OCI-LY7 (cell line): ENCODE results near the gene SLC26A3. TPM values are rescaled to one million over a fixed set of nuclear protein-coding genes. Genes with fewer than 3 reads are reported as not detected.

Source experiments
- BruUV-seq: library from RNA; stranded (reverse); fragments of 400-500 nt; replicated peaks from 2 replicates; lab custom pipeline; 2021; lab: Mats Ljungman, UMichigan
- CTCF ChIA-PET: fragments of 300-600 bp; sonication (Branson Sonifier 250); formaldehyde crosslinking; loops from one replicate; lab custom pipeline; 2022; ENCODE audit warnings: antibody characterized with exemption; ENCODE audit not compliant: unreplicated experiment; lab: Charles Lee
- POLR2A ChIA-PET: fragments of 300-600 bp; sonication (Branson Sonifier 250); formaldehyde crosslinking; loops from one replicate; lab custom pipeline; 2022; ENCODE audit warnings: antibody characterized with exemption; lab: Charles Lee
- DNase-seq: peaks from one replicate; pipeline ENCODE4 v3.0.0-alpha.2; 2015; ENCODE audit warnings: low spot score
- H2AFZ ChIP-seq: fragments of 200-600 bp; sonication (generic), shearing (Covaris generic); 2 replicates; pipeline ENCODE4 v1.6.1; 2014; ENCODE audit warnings: mild to moderate bottlenecking, antibody characterized with exemption, low read length, moderate library complexity
- H3K27ac ChIP-seq: fragments of 200-600 bp; sonication (generic); 2 replicates; pipeline ENCODE4 v1.5.1; 2014; ENCODE audit warnings: mixed run types, low read depth, mild to moderate bottlenecking, moderate library complexity, low read length, inconsistent platforms; ENCODE audit not compliant: poor library complexity, severe bottlenecking
- H3K36me3 ChIP-seq: fragments of 200-600 bp; sonication (generic); 2 replicates; pipeline ENCODE4 v1.6.1; 2014; ENCODE audit warnings: mild to moderate bottlenecking, antibody characterized with exemption, low read length, moderate library complexity, mixed read lengths; ENCODE audit not compliant: insufficient read depth
- H3K4me1 ChIP-seq: fragments of 200-600 bp; sonication (generic); 2 replicates; pipeline ENCODE4 v1.5.1; 2014; ENCODE audit warnings: mild to moderate bottlenecking, low read length; ENCODE audit not compliant: insufficient read depth, poor library complexity, severe bottlenecking
- H3K4me2 ChIP-seq: fragments of 200-600 bp; sonication (generic); 2 replicates; pipeline ENCODE4 v1.6.1; 2014; ENCODE audit warnings: mild to moderate bottlenecking, low read length
- H3K4me3 ChIP-seq: fragments of 200-600 bp; sonication (generic); 2 replicates; pipeline ENCODE4 v1.5.1; 2014; ENCODE audit warnings: mild to moderate bottlenecking, low read depth, low read length; ENCODE audit not compliant: poor library complexity, severe bottlenecking
- H3K79me2 ChIP-seq: fragments of 200-600 bp; sonication (generic); 2 replicates; pipeline ENCODE4 v1.6.1; 2016; ENCODE audit warnings: low read depth, mild to moderate bottlenecking, low read length, moderate library complexity, mixed read lengths; ENCODE audit not compliant: insufficient read depth
- H3K9me2 ChIP-seq: fragments of 200-600 bp; sonication (generic); 2 replicates; pipeline ENCODE4 v1.6.1; 2016; ENCODE audit warnings: mild to moderate bottlenecking, low read length, mixed read lengths; ENCODE audit not compliant: insufficient read depth
- H3K9me3 ChIP-seq: fragments of 200-600 bp; sonication (generic); 2 replicates; pipeline ENCODE4 v1.6.1; 2014; ENCODE audit warnings: mild to moderate bottlenecking, mixed run types, low read length, mixed read lengths
- H4K20me1 ChIP-seq: fragments of 200-600 bp; sonication (generic); 2 replicates; pipeline ENCODE4 v1.6.1; 2014; ENCODE audit warnings: mild to moderate bottlenecking, antibody characterized with exemption, low read length, moderate library complexity, mixed read lengths; ENCODE audit not compliant: insufficient read depth
- EZH2phosphoT487 ChIP-seq: fragments of 200-600 bp; sonication (generic); IDR thresholded peaks from 2 replicates; pipeline ENCODE4 v1.6.1; 2018; ENCODE audit warnings: low read depth, borderline replicate concordance, mild to moderate bottlenecking, mixed run types, antibody characterized with exemption, low read length, moderate library complexity, mixed read lengths
- intact Hi-C: fragments of 100-400 bp; cut with micrococcal nuclease; formaldehyde crosslinking; loops from one replicate; pipeline ENCODE4 v1.10.0; 2022; ENCODE audit not compliant: unreplicated experiment
- total RNA-seq, 2 experiments: library from RNA; depleted of rRNA in 1 of 2; stranded (reverse); fragments of >200 nt in 1 of 2; shearing (Covaris generic) in 1 of 2; gene quantifications; 2 replicates each; pipeline ENCODE4 v1.2.3, GENCODE V29; 2014 to 2022
- TF ChIP-seq, protein P1 (sequence below): fragments of 200-600 bp; sonication (generic); conservative IDR thresholded peaks from 2 replicates; pipeline ENCODE4 v1.5.1; 2014; ENCODE audit warnings: mild to moderate bottlenecking, antibody characterized with exemption, low read length, moderate library complexity, mixed read lengths

SLC26A3 gene
- total RNA-seq, 2 experiments from 2014 or later = not detected

DNA sequence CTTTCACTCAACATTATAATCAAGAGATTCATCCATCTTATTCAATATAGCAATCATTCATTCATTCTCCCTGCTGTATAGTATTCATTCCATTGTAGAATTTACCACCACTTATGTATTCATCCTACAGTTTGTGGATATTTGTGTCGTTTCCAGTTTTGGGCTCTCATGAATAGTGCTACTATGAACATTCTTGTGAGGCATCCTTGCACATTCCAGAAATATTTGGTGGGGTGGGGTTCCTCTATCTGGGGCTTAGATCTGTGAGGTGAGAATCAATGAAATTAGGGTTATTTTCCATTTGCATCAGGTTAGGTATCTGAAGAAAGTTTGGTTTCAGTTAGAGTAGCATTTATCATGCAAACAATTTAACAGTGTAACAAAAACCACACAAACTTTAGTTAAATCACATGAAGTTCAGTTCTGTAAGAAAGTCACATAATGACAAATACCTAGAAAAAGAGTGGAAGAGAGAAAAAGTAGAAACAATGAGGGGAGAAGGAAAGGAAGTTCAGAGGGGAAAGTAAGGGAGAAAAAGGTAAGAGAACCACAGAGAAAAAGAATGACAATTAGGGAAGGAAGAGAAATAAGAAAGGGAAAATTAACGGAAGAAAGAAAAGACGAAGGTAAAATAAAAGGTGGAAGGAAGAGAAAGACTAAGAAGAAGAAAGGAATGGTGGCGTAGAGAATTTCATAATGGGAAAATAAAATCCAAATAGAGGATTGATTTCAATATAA, 84.4 kb downstream of the SLC26A3 start:
- no peak overlapping the region for H3K27ac ChIP-seq
- no peak overlapping the region for H3K4me2 ChIP-seq
- TF ChIP-seq EZH2phosphoT487 = no peak
- TF ChIP-seq, protein P1, sequence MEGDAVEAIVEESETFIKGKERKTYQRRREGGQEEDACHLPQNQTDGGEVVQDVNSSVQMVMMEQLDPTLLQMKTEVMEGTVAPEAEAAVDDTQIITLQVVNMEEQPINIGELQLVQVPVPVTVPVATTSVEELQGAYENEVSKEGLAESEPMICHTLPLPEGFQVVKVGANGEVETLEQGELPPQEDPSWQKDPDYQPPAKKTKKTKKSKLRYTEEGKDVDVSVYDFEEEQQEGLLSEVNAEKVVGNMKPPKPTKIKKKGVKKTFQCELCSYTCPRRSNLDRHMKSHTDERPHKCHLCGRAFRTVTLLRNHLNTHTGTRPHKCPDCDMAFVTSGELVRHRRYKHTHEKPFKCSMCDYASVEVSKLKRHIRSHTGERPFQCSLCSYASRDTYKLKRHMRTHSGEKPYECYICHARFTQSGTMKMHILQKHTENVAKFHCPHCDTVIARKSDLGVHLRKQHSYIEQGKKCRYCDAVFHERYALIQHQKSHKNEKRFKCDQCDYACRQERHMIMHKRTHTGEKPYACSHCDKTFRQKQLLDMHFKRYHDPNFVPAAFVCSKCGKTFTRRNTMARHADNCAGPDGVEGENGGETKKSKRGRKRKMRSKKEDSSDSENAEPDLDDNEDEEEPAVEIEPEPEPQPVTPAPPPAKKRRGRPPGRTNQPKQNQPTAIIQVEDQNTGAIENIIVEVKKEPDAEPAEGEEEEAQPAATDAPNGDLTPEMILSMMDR = no peak
- no peaks in the 10 kb centered on the region for H3K9me3 ChIP-seq
- POLR2A ChIA-PET = interaction anchor here (1.0 kb wide), 1 partner anchor 10 kb away, joined by 3 read pairs; no protein-coding TSS in a partner anchor
- no peak for DNase-seq
- H3K9me2 ChIP-seq = no peaks in the 10 kb centered on the region
- no TSS peak for BruUV-seq
- intact Hi-C loops = no loop called here
- no peaks in the 10 kb centered on the region for H3K36me3 ChIP-seq
- no peaks in the 10 kb centered on the region for H4K20me1 ChIP-seq
- no peaks in the 10 kb centered on the region for H3K79me2 ChIP-seq
- H2AFZ ChIP-seq = no peak overlapping the region
- H3K4me3 ChIP-seq = no peak overlapping the region
- no peaks in the 10 kb centered on the region for H3K4me1 ChIP-seq
- CTCF ChIA-PET = interaction anchor here (1.3 kb wide), 1 partner anchor 11 kb away, joined by 3 read pairs; no protein-coding TSS in a partner anchor

DNA sequence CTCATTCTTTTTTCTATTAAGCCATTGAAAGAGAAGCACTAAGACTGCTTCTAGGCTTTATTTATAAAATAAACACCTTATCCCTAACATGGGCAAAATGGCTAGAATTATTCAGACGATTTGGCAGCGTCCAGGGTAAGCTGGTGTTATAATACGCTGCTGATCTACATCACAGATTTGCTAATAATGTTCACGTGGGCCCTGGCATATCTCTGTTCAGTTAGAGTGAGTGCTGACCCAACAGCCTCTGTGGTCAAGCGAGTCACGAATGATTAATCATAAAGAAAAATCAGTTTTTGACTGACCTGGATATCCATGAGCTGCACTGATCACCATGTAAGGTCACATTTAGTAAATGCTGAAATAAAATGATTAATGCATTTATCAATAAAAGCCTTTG, 87.5 kb downstream of the SLC26A3 start:
- H2AFZ ChIP-seq = no peak overlapping the region
- H4K20me1 ChIP-seq = no peaks in the 10 kb centered on the region
- intact Hi-C loops = no loop called here
- H3K36me3 ChIP-seq = no peaks in the 10 kb centered on the region
- no peak overlapping the region for H3K4me2 ChIP-seq
- no peaks in the 10 kb centered on the region for H3K79me2 ChIP-seq
- POLR2A ChIA-PET = interaction anchor here (0.7 to 0.8 kb wide), 2 partner anchors 20 to 243 kb away, joined by 3 to 4 read pairs; no protein-coding TSS in a partner anchor
- H3K4me1 ChIP-seq = no peaks in the 10 kb centered on the region
- TF ChIP-seq, protein P1 = no peak
- no peak for TF ChIP-seq EZH2phosphoT487
- no peak overlapping the region for H3K4me3 ChIP-seq
- DNase-seq = no peak
- CTCF ChIA-PET = interaction anchor here (0.6 kb wide), 1 partner anchor 235 kb away, joined by 3 read pairs; no protein-coding TSS in a partner anchor
- H3K9me2 ChIP-seq = no peaks in the 10 kb centered on the region
- BruUV-seq = no TSS peak
- H3K27ac ChIP-seq = no peak overlapping the region
- H3K9me3 ChIP-seq = no peaks in the 10 kb centered on the region

Other genes with a start within 250 kb of the SLC26A3 start
- 59.0 and 60.2 TPM in 2 replicates for gene COG5, start 239.3 kb downstream of the SLC26A3 start, total RNA-seq (2014; rRNA removed; shearing (Covaris generic))
- 40.1 and 40.9 TPM in 2 replicates for gene COG5, start 239.3 kb downstream of the SLC26A3 start, total RNA-seq (2022)
- 14.9 and 16.9 TPM in 2 replicates for gene DUS4L, start 239.3 kb downstream of the SLC26A3 start, total RNA-seq (2014; rRNA removed; shearing (Covaris generic))
- 23.0 and 26.9 TPM in 2 replicates for gene DUS4L, start 239.3 kb downstream of the SLC26A3 start, total RNA-seq (2022)
- gene BCAP29, start 223.0 kb downstream of the SLC26A3 start, total RNA-seq (2014; rRNA removed; shearing (Covaris generic)) = 18.7 and 26.5 TPM in 2 replicates
- gene BCAP29, start 223.0 kb downstream of the SLC26A3 start, total RNA-seq (2022) = 26.3 and 29.2 TPM in 2 replicates
- gene SLC26A4, start 142.4 kb downstream of the SLC26A3 start, total RNA-seq (2014; rRNA removed; shearing (Covaris generic)) = 0.26 TPM in 1 of 2 replicates, not detected in the other
- 0.27 TPM in 1 of 2 replicates, not detected in the other for gene SLC26A4, start 142.4 kb downstream of the SLC26A3 start, total RNA-seq (2022)
- 22.9 and 25.7 TPM in 2 replicates for gene CBLL1, start 59.1 kb downstream of the SLC26A3 start, total RNA-seq (2014; rRNA removed; shearing (Covaris generic))
- 41.4 and 57.2 TPM in 2 replicates for gene CBLL1, start 59.1 kb downstream of the SLC26A3 start, total RNA-seq (2022)
- gene DLD, start 88.0 kb upstream of the SLC26A3 start, total RNA-seq (2014; rRNA removed; shearing (Covaris generic)) = 43.8 and 48.4 TPM in 2 replicates
- 79.5 and 82.3 TPM in 2 replicates for gene DLD, start 88.0 kb upstream of the SLC26A3 start, total RNA-seq (2022)
- not detected in 2 replicates for gene LAMB1, start 199.9 kb upstream of the SLC26A3 start, total RNA-seq (2014; rRNA removed; shearing (Covaris generic))
- 0.17 TPM in 1 of 2 replicates, not detected in the other for gene LAMB1, start 199.9 kb upstream of the SLC26A3 start, total RNA-seq (2022)